WTC11 (cell line): ENCODE measurements around the gene RELCH. TPM values are rescaled to one million over a fixed set of nuclear protein-coding genes. Genes with fewer than 3 reads are reported as not detected.
A peak's percentile ranks its signal among the peaks of the same experiment; 100 is the strongest.

ENCODE experiments used
- ATAC-seq: fragments of 200-7000 bp; cut with Tn5 transposase; 2 replicates; pipeline ENCODE4 v1.10.0; 2021; ENCODE audit warnings: mild to moderate bottlenecking, moderate library complexity
- CTCF ChIA-PET: fragments of 300-600 bp; sonication (Branson Sonifier 250); formaldehyde crosslinking; loops from one replicate; lab custom pipeline; 2021; ENCODE audit warnings: antibody characterized with exemption; lab: Charles Lee
- POLR2A ChIA-PET: fragments of 350-600 bp; sonication (Branson Sonifier 250); formaldehyde crosslinking; loops from one replicate; lab custom pipeline; 2021; ENCODE audit warnings: antibody characterized with exemption; lab: Charles Lee
- DNase-seq: peaks from one replicate; pipeline ENCODE4 v3.0.0; 2021; ENCODE audit warnings: low spot score
- H3K27ac Mint-ChIP-seq: 2 replicates; pipeline ENCODE4 v1.8.0; 2021; ENCODE audit warnings: mixed read lengths
- H3K27me3 Mint-ChIP-seq: 2 replicates; pipeline ENCODE4 v1.8.0; 2021; ENCODE audit warnings: low read depth, mild to moderate bottlenecking, moderate library complexity, mixed read lengths
- H3K36me3 Mint-ChIP-seq: 2 replicates; pipeline ENCODE4 v1.8.0; 2021; ENCODE audit warnings: mixed read lengths
- H3K4me1 Mint-ChIP-seq: 2 replicates; pipeline ENCODE4 v1.8.0; 2022; ENCODE audit warnings: mixed read lengths
- H3K4me3 Mint-ChIP-seq: 2 replicates; pipeline ENCODE4 v1.8.0; 2021; ENCODE audit warnings: mild to moderate bottlenecking, moderate library complexity, mixed read lengths
- H3K9me3 Mint-ChIP-seq: 2 replicates; pipeline ENCODE4 v1.8.0; 2021; ENCODE audit warnings: mixed read lengths
- ELF4 ChIP-seq: sonication (generic); formaldehyde crosslinking; IDR thresholded peaks from 2 replicates; pipeline ENCODE4 v1.8.1; 2022; ENCODE audit warnings: low read depth, mild to moderate bottlenecking, moderate library complexity, missing genetic modification reagents
- EMX1 ChIP-seq: fragments of 250-450 bp; sonication (Bioruptor Pico); IDR thresholded peaks from 2 replicates; pipeline ENCODE4 v1.8.0; 2021; ENCODE audit warnings: mild to moderate bottlenecking
- GABPB1 ChIP-seq: sonication (generic); formaldehyde crosslinking; IDR thresholded peaks from 2 replicates; pipeline ENCODE4 v1.8.1; 2023; ENCODE audit warnings: mild to moderate bottlenecking, missing genetic modification reagents
- GTF2I ChIP-seq: fragments of 250-450 bp; sonication (Bioruptor Pico); conservative IDR thresholded peaks from 2 replicates; pipeline ENCODE4 v1.4.0; 2021; ENCODE audit warnings: mild to moderate bottlenecking
- HMGA2 ChIP-seq: fragments of 250-450 bp; sonication (Bioruptor Pico); IDR thresholded peaks from 2 replicates; pipeline ENCODE4 v1.4.0; 2021; ENCODE audit warnings: mild to moderate bottlenecking, moderate library complexity
- NFE2L1 ChIP-seq: sonication (generic); formaldehyde crosslinking; IDR thresholded peaks from 2 replicates; pipeline ENCODE4 v1.8.1; 2023; ENCODE audit warnings: missing genetic modification reagents
- NR1H2 ChIP-seq: sonication (generic); formaldehyde crosslinking; IDR thresholded peaks from 2 replicates; pipeline ENCODE4 v1.9.0; 2021; ENCODE audit warnings: mild to moderate bottlenecking, moderate library complexity, missing genetic modification reagents
- NR2C2 ChIP-seq: sonication (generic); formaldehyde crosslinking; IDR thresholded peaks from 2 replicates; pipeline ENCODE4 v1.8.0; 2022; ENCODE audit warnings: mild to moderate bottlenecking, missing genetic modification reagents
- NR3C1 ChIP-seq: sonication (generic); formaldehyde crosslinking; conservative IDR thresholded peaks from 2 replicates; pipeline ENCODE4 v1.8.1; 2023; ENCODE audit warnings: low read depth, mild to moderate bottlenecking, missing genetic modification reagents
- RORB ChIP-seq: fragments of 250-450 bp; sonication (Bioruptor Pico); IDR thresholded peaks from 2 replicates; pipeline ENCODE4 v1.9.0; 2021; ENCODE audit warnings: mild to moderate bottlenecking
- TP53 ChIP-seq: sonication (generic); formaldehyde crosslinking; IDR thresholded peaks from 2 replicates; pipeline ENCODE4 v1.8.1; 2023; ENCODE audit warnings: mild to moderate bottlenecking, missing genetic modification reagents
- ZNF121 ChIP-seq: sonication (generic); formaldehyde crosslinking; IDR thresholded peaks from 2 replicates; pipeline ENCODE4 v1.8.0; 2023; ENCODE audit warnings: missing genetic modification reagents
- ZNF138 ChIP-seq: sonication (generic); formaldehyde crosslinking; conservative IDR thresholded peaks from 2 replicates; pipeline ENCODE4 v1.8.1; 2022; ENCODE audit warnings: mild to moderate bottlenecking, moderate library complexity, missing genetic modification reagents
- ZNF423 ChIP-seq: fragments of 250-450 bp; sonication (Bioruptor Pico); IDR thresholded peaks from 2 replicates; pipeline ENCODE4 v2.1.2; 2022; ENCODE audit warnings: mild to moderate bottlenecking, moderate library complexity
- total RNA-seq: library from RNA; stranded (reverse); gene quantifications from 3 replicates; pipeline ENCODE4 v1.2.3, GENCODE V29; 2021
- TF ChIP-seq, protein P1 (sequence below): sonication (generic); formaldehyde crosslinking; IDR thresholded peaks from 2 replicates; pipeline ENCODE4 v1.8.1; 2023; ENCODE audit warnings: mild to moderate bottlenecking, missing genetic modification reagents, moderate library complexity
- TF ChIP-seq, protein P2 (sequence below): fragments of 250-450 bp; sonication (Bioruptor Pico); IDR thresholded peaks from 2 replicates; pipeline ENCODE4 v1.9.0; 2021; ENCODE audit warnings: moderate library complexity, mild to moderate bottlenecking, inconsistent platforms, borderline replicate concordance
- TF ChIP-seq, protein P3 (sequence below): sonication (generic); formaldehyde crosslinking; IDR thresholded peaks from 2 replicates; pipeline ENCODE4 v1.8.0; 2022; ENCODE audit warnings: mild to moderate bottlenecking, missing genetic modification reagents
- TF ChIP-seq, protein P4 (sequence below): sonication (generic); formaldehyde crosslinking; IDR thresholded peaks from 2 replicates; pipeline ENCODE4 v1.8.1; 2023; ENCODE audit warnings: mild to moderate bottlenecking, moderate library complexity, missing genetic modification reagents
- TF ChIP-seq, protein P5 (sequence below): sonication (generic); formaldehyde crosslinking; IDR thresholded peaks from 2 replicates; pipeline ENCODE4 v1.8.1; 2023; ENCODE audit warnings: mild to moderate bottlenecking, missing genetic modification reagents, moderate library complexity
- TF ChIP-seq, protein P6 (sequence below): fragments of 250-450 bp; sonication (Bioruptor Pico); IDR thresholded peaks from 2 replicates; pipeline ENCODE4 v1.9.0; 2021; ENCODE audit warnings: mild to moderate bottlenecking, borderline replicate concordance
- TF ChIP-seq, protein P7 (sequence below): fragments of 250-450 bp; sonication (Bioruptor Pico); IDR thresholded peaks from 2 replicates; pipeline ENCODE4 v1.9.0; 2021; ENCODE audit warnings: mild to moderate bottlenecking
- TF ChIP-seq, protein P8 (sequence below): sonication (generic); formaldehyde crosslinking; IDR thresholded peaks from 2 replicates; pipeline ENCODE4 v1.8.1; 2022; ENCODE audit warnings: missing genetic modification reagents, borderline replicate concordance

The RELCH gene
- total RNA-seq, 1 experiment from 2014 or later, result 30.2 TPM

DNA sequence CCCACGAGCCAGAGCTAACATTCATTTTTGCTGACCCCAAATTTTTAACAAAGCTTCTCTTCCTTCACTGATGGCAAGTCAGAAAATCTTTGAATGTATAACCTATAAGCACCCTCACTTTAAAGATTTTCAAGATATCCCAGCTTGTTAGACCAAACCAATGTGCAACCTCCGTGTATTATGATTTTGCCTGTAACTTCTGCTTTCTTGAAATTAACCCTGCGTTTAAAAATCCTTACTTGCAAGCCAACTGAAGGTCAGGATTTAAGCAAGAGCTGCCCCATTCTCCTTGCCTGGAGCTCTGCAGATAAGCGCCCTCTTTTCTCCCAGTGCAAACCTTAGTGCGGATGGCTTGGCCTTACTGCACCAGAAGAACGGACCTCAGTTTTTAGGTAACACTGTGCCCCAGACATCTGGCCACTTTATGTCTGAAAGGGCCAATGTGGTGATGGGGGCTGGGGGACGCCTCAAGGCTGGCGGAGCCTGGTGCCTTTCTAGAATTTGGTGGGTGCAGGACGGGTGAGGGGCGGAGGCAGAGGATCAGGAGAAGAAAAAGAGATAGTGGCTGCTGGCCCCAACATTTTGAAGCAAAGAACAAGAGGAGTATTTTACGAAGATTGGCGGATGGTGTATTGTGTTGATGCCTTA is 137.2 kb downstream of the RELCH start:
- no peaks in the 10 kb centered on the region for H3K36me3 Mint-ChIP-seq
- peak; percentile 4 for ATAC-seq
- peaks cover 53% of the 10 kb centered on the region for H3K4me1 Mint-ChIP-seq
- H3K27ac Mint-ChIP-seq, result no peak overlapping the region
- no peak for DNase-seq
- TF ChIP-seq, protein P1, sequence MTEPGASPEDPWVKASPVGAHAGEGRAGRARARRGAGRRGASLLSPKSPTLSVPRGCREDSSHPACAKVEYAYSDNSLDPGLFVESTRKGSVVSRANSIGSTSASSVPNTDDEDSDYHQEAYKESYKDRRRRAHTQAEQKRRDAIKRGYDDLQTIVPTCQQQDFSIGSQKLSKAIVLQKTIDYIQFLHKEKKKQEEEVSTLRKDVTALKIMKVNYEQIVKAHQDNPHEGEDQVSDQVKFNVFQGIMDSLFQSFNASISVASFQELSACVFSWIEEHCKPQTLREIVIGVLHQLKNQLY (CRISPR knock-in tag), result no peak
- TF ChIP-seq, protein P2, sequence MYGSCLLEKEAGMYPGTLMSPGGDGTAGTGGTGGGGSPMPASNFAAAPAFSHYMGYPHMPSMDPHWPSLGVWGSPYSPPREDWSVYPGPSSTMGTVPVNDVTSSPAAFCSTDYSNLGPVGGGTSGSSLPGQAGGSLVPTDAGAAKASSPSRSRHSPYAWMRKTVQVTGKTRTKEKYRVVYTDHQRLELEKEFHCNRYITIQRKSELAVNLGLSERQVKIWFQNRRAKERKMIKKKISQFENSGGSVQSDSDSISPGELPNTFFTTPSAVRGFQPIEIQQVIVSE (CRISPR knock-in tag), result no peak
- TF ChIP-seq GTF2I (CRISPR knock-in tag) (no peak), ZNF121 (CRISPR knock-in tag) (peak; percentile 41; the same call in 1 of the 2 replicates), GABPB1 (CRISPR knock-in tag) (no peak), ZNF423 (CRISPR knock-in tag) (no peak), ELF4 (CRISPR knock-in tag) (no peak), ZNF138 (CRISPR knock-in tag) (0 out of 2 replicates have a peak, but pooled peaks have one; percentile 14), HMGA2 (CRISPR knock-in tag) (no peak), RORB (CRISPR knock-in tag) (no peak)
- TF ChIP-seq, protein P3, sequence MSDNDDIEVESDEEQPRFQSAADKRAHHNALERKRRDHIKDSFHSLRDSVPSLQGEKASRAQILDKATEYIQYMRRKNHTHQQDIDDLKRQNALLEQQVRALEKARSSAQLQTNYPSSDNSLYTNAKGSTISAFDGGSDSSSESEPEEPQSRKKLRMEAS, result no peak
- TF ChIP-seq, protein P4, sequence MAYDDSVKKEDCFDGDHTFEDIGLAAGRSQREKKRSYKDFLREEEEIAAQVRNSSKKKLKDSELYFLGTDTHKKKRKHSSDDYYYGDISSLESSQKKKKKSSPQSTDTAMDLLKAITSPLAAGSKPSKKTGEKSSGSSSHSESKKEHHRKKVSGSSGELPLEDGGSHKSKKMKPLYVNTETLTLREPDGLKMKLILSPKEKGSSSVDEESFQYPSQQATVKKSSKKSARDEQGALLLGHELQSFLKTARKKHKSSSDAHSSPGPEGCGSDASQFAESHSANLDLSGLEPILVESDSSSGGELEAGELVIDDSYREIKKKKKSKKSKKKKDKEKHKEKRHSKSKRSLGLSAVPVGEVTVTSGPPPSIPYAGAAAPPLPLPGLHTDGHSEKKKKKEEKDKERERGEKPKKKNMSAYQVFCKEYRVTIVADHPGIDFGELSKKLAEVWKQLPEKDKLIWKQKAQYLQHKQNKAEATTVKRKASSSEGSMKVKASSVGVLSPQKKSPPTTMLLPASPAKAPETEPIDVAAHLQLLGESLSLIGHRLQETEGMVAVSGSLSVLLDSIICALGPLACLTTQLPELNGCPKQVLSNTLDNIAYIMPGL (CRISPR knock-in tag), result no peak
- TF ChIP-seq, protein P5, sequence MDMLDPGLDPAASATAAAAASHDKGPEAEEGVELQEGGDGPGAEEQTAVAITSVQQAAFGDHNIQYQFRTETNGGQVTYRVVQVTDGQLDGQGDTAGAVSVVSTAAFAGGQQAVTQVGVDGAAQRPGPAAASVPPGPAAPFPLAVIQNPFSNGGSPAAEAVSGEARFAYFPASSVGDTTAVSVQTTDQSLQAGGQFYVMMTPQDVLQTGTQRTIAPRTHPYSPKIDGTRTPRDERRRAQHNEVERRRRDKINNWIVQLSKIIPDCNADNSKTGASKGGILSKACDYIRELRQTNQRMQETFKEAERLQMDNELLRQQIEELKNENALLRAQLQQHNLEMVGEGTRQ (CRISPR knock-in tag), result no peak
- TF ChIP-seq, all 79 proteins: peak for 2
- CTCF ChIA-PET, result interaction anchor here (0.6 to 2.8 kb wide), 16 partner anchors 9 to 262 kb away, joined by 3 to 10 read pairs (median 6); partner anchors contain the start of gene ZCCHC2
- peaks cover 55% of the 10 kb centered on the region for H3K27me3 Mint-ChIP-seq
- POLR2A ChIA-PET, result no interaction called here
- peak overlapping the region; percentile 72 for H3K4me3 Mint-ChIP-seq
- no peaks in the 10 kb centered on the region for H3K9me3 Mint-ChIP-seq

DNA sequence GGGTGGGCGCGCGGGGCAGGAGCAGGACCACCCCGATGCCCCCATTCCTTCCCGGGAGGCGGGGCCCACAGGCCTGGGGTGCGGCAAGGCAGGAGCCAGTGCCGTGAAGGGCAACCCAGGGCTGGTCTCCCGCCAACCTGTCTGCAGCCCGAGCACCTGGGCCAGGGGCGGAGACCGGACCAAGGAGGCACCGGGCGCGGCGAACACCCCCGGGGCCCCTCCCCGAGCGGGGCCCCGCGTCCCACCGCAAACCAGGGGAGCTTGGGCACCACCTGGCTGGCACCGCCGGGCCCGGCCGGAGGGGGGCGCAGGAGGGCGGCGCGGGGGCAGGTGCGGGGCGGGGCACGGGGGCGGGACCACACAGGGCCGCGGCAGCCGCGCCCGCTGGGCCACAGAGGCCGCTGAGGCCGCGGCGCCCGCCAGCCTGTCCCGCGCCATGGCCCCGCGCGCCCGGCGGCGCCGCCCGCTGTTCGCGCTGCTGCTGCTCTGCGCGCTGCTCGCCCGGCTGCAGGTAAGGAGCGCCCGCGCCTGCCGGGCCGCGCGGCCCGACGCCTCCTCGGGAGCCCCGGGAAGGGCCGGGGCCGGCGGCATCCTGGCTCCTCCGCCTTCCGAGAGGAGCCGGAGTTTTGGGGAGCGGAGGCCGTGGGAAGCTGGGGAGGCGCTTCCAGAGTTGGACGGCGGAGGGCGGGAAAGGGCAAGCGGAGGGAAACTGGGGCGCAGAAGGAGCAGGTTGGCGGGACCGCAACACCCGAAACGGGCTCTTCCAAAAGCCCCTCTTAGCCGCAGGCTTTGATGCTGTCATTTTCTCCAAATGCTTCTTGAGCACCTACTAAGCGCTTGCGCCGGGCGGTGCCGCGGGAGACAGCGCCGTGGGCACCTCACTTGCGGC is 138.1 kb downstream of the RELCH start, which contains the start of gene TNFRSF11A:
TSS of gene TNFRSF11A (plus strand) at position 394 of the 889 bp plus-strand sequence. CDS start at position 437, 43 bp downstream.
- H3K4me1 Mint-ChIP-seq, result peaks cover 61% of the 10 kb centered on the region
- H3K4me3 Mint-ChIP-seq, result peak within 1 kb of the TSS; percentile 80
- peaks cover 55% of the 10 kb centered on the region for H3K27me3 Mint-ChIP-seq
- ATAC-seq, result peak; percentile 78
- ChIA-PET POLR2A (no interaction called here), CTCF (interaction anchor here (0.6 to 2.8 kb wide), 16 partner anchors 9 to 261 kb away, joined by 3 to 10 read pairs (median 6); partner anchors contain the start of gene ZCCHC2)
- H3K27ac Mint-ChIP-seq, result no peak within 1 kb of the TSS
- no peaks in the 10 kb centered on the region for H3K36me3 Mint-ChIP-seq
- no peaks in the 10 kb centered on the region for H3K9me3 Mint-ChIP-seq
- DNase-seq, result peak; percentile 75
- TF ChIP-seq TP53 (CRISPR knock-in tag) (no peak), NR2C2 (no peak), NR1H2 (CRISPR knock-in tag) (no peak), NFE2L1 (CRISPR knock-in tag) (0 out of 2 replicates have a peak, but pooled peaks have one; percentile 20), EMX1 (no peak), ELF4 (CRISPR knock-in tag) (no peak), NR3C1 (no peak), ZNF423 (CRISPR knock-in tag) (no peak)
- TF ChIP-seq, protein P6, sequence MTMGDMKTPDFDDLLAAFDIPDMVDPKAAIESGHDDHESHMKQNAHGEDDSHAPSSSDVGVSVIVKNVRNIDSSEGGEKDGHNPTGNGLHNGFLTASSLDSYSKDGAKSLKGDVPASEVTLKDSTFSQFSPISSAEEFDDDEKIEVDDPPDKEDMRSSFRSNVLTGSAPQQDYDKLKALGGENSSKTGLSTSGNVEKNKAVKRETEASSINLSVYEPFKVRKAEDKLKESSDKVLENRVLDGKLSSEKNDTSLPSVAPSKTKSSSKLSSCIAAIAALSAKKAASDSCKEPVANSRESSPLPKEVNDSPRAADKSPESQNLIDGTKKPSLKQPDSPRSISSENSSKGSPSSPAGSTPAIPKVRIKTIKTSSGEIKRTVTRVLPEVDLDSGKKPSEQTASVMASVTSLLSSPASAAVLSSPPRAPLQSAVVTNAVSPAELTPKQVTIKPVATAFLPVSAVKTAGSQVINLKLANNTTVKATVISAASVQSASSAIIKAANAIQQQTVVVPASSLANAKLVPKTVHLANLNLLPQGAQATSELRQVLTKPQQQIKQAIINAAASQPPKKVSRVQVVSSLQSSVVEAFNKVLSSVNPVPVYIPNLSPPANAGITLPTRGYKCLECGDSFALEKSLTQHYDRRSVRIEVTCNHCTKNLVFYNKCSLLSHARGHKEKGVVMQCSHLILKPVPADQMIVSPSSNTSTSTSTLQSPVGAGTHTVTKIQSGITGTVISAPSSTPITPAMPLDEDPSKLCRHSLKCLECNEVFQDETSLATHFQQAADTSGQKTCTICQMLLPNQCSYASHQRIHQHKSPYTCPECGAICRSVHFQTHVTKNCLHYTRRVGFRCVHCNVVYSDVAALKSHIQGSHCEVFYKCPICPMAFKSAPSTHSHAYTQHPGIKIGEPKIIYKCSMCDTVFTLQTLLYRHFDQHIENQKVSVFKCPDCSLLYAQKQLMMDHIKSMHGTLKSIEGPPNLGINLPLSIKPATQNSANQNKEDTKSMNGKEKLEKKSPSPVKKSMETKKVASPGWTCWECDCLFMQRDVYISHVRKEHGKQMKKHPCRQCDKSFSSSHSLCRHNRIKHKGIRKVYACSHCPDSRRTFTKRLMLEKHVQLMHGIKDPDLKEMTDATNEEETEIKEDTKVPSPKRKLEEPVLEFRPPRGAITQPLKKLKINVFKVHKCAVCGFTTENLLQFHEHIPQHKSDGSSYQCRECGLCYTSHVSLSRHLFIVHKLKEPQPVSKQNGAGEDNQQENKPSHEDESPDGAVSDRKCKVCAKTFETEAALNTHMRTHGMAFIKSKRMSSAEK (CRISPR knock-in tag), result no peak
- TF ChIP-seq, protein P7, sequence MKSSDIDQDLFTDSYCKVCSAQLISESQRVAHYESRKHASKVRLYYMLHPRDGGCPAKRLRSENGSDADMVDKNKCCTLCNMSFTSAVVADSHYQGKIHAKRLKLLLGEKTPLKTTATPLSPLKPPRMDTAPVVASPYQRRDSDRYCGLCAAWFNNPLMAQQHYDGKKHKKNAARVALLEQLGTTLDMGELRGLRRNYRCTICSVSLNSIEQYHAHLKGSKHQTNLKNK (CRISPR knock-in tag), result no peak
- TF ChIP-seq, protein P8, sequence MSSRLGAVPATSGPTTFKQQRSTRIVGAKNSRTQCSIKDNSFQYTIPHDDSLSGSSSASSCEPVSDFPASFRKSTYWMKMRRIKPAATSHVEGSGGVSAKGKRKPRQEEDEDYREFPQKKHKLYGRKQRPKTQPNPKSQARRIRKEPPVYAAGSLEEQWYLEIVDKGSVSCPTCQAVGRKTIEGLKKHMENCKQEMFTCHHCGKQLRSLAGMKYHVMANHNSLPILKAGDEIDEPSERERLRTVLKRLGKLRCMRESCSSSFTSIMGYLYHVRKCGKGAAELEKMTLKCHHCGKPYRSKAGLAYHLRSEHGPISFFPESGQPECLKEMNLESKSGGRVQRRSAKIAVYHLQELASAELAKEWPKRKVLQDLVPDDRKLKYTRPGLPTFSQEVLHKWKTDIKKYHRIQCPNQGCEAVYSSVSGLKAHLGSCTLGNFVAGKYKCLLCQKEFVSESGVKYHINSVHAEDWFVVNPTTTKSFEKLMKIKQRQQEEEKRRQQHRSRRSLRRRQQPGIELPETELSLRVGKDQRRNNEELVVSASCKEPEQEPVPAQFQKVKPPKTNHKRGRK (CRISPR knock-in tag), result no peak
